IPS-15b (cell line): ENCODE measurements around the gene ZMIZ1.

Source experiments
- H3K27me3 ChIP-seq: one replicate; pipeline ENCODE4 v1.6.1; 2013; ENCODE audit warnings: low read length; ENCODE audit not compliant: control insufficient read depth, insufficient read depth
- H3K36me3 ChIP-seq: one replicate; pipeline ENCODE4 v1.6.1; 2013; ENCODE audit warnings: low read length; ENCODE audit not compliant: control insufficient read depth, insufficient read depth
- H3K4me1 ChIP-seq: one replicate; pipeline ENCODE4 v1.6.1; 2013; ENCODE audit warnings: mild to moderate bottlenecking, low read length; ENCODE audit not compliant: control insufficient read depth, insufficient read depth
- H3K4me3 ChIP-seq: one replicate; pipeline ENCODE4 v1.5.1; 2013; ENCODE audit warnings: low read depth, low read length
- H3K9ac ChIP-seq: one replicate; pipeline ENCODE4 v1.6.1; 2013; ENCODE audit warnings: low read depth, mild to moderate bottlenecking, low read length
- H3K9me3 ChIP-seq: one replicate; pipeline ENCODE4 v1.6.1; 2013; ENCODE audit warnings: mild to moderate bottlenecking, low read length; ENCODE audit not compliant: control insufficient read depth, insufficient read depth

The ZMIZ1 gene

GRCh38 chr10:79246606-79247275, 178.0 kb downstream of the ZMIZ1 start:
- Histone ChIP-seq H3K36me3 (peaks cover 5% of the 10 kb centered on the region), H3K9me3 (no peaks in the 10 kb centered on the region), H3K9ac (no peak overlapping the region), H3K4me3 (no peak overlapping the region), H3K4me1 (no peaks in the 10 kb centered on the region), H3K27me3 (peaks cover 13% of the 10 kb centered on the region)

DNA sequence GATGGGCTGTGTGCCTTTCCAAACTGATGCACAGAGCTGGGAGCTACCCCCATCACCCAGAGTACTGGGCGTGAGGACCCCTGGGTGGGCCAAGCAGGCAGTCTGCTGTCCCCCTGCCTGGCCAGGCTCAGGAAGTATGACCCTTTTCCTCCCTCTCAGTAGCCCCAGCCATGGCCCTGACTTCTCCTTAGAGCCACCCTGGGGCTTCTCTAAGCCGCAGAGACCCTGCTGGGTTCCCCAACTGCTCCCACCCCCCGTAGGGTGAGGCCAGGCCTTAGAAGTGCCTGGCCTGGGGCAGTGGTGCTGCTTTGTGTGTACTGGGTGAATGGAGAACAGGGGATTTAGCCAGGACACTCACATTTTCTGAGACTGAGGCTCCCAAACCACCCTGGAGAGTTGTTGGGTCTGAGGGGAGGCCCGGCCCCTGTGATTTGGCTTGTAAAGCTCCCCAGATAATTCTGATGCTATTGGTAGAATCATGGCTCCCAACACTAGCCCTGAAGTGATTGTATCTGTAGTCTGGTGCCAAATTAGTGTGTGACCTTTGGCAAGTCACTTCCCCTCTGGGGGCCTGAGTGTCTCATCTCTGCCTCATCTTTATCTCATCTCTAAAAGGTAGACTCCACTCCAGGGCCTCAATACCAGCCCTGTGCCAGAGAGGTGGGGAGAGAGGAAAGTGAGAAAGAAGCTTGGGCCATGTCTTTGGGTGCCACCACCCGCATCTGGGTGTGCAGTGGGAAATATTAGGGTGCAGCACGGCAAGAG, 178.8 kb downstream of the ZMIZ1 start:
- Histone ChIP-seq H3K36me3 (peaks cover 5% of the 10 kb centered on the region), H3K27me3 (peaks cover 13% of the 10 kb centered on the region), H3K4me3 (no peak overlapping the region), H3K9me3 (no peaks in the 10 kb centered on the region), H3K4me1 (no peaks in the 10 kb centered on the region), H3K9ac (no peak overlapping the region)

- H3K9ac ChIP-seq = no peak overlapping the region
- H3K36me3 ChIP-seq = peaks cover 5% of the 10 kb centered on the region
- no peaks in the 10 kb centered on the region for H3K4me1 ChIP-seq
- peaks cover 13% of the 10 kb centered on the region for H3K27me3 ChIP-seq
- H3K4me3 ChIP-seq = no peak overlapping the region
- no peaks in the 10 kb centered on the region for H3K9me3 ChIP-seq
Observed at GRCh38 chr10:79248341-79249185, 179.8 kb downstream of the ZMIZ1 start.

DNA sequence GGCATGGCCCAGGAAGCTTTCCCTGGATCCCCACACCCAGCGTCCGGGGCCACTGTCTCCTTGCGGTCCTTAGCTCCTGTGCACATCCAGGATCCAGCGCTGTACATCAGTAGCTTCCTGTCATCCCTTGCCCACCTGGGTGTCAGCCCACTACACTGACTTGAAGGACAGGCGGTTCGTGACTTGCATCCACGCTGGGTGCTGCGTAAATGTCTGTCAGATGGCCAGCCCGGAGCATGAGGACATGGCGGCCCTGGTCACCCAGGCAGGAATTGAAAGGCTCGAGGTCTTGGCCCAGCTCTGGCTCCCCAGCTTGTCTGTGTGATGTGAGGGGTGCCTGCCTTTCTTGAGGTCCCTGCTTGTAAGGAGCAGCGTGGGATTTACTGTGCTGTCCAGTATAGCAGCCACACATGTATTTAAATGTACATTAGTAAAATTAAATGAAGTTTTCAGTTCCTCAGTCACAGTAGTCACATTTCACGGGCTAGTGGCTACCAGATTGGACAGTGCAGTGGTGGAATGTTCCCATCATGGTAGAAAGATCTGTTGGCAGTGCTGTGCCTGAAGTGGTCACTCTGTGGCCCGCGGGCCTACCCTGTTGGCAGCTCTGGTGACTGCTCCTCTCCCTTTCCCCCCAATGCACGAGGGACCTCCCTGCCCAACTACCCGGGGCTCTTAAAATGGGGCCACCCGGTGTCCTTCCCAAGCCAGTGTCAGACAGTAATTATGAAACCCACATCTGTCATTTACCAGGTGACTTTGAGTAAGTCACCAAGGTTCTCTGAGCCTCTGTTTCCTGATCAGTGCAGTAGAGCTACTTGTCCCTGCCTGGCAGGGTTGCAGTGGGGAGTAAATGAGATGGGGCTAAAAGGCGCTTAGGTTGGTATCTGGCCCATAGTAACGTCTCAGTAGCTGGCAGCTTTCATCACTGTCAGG, 180.7 kb downstream of the ZMIZ1 start:
- Histone ChIP-seq H3K4me1 (no peaks in the 10 kb centered on the region), H3K4me3 (no peak overlapping the region), H3K9ac (no peak overlapping the region)

DNA sequence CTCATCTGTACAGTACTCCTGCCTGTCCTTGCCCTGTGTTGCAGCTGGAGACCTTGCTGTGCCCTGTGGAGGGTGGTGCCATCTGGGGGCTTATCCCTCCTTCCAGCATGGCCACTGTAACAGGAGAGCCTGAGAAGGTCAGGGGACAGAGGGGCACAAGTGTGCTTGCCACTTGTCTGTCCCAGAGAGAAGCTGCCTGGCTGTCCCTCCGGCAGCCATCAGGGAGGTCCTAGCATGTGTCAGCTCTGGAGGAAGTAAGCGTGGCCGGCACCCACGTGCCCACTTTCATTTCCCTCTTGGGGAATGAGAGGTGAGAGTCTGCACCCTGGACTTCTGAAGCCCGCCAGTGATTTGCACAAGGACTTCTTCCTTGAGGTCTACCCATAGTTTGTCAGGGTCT, 181.5 kb downstream of the ZMIZ1 start:
- Histone ChIP-seq H3K27me3 (no peaks in the 10 kb centered on the region), H3K4me1 (no peaks in the 10 kb centered on the region), H3K9ac (no peak overlapping the region), H3K4me3 (no peak overlapping the region), H3K36me3 (peaks cover 5% of the 10 kb centered on the region), H3K9me3 (no peaks in the 10 kb centered on the region)

More for the DNA sequence above, 180.7 kb downstream of the ZMIZ1 start:
- H3K27me3 ChIP-seq = peaks cover 5% of the 10 kb centered on the region
- peaks cover 5% of the 10 kb centered on the region for H3K36me3 ChIP-seq
- H3K9me3 ChIP-seq = no peaks in the 10 kb centered on the region

- Histone ChIP-seq H3K9ac (no peak overlapping the region), H3K36me3 (peaks cover 9% of the 10 kb centered on the region), H3K27me3 (no peaks in the 10 kb centered on the region), H3K4me1 (no peaks in the 10 kb centered on the region), H3K4me3 (no peak overlapping the region), H3K9me3 (no peaks in the 10 kb centered on the region)
Observed at GRCh38 chr10:79252450-79252849, 183.7 kb downstream of the ZMIZ1 start.

DNA sequence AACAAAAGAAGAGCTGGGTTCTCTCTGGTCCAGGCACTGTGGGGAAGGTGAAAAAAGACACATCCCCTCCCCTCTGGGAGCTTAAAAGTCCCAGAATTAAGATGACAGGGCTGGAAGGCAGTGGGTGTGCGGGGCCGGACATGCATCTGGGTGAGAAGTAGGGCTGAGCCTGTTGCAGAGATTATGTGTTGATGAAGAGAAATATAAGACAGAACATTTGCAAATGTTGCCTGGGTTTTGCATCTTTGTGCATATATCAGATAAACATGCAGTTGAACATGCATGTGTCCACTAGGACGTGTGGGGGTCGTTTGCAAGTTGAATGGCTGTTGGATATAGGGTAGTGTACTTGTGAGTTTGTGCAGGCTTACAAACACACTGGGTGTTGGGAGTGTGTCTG, 184.2 kb downstream of the ZMIZ1 start:
- no peaks in the 10 kb centered on the region for H3K27me3 ChIP-seq
- no peak overlapping the region for H3K9ac ChIP-seq
- no peaks in the 10 kb centered on the region for H3K4me1 ChIP-seq
- no peaks in the 10 kb centered on the region for H3K9me3 ChIP-seq
- peaks cover 11% of the 10 kb centered on the region for H3K36me3 ChIP-seq
- no peak overlapping the region for H3K4me3 ChIP-seq

- H3K4me1 ChIP-seq = no peaks in the 10 kb centered on the region
- H3K27me3 ChIP-seq = no peaks in the 10 kb centered on the region
- peaks cover 11% of the 10 kb centered on the region for H3K36me3 ChIP-seq
- no peak overlapping the region for H3K4me3 ChIP-seq
- H3K9me3 ChIP-seq = no peaks in the 10 kb centered on the region
- no peak overlapping the region for H3K9ac ChIP-seq
Observed at GRCh38 chr10:79253704-79254103, 184.9 kb downstream of the ZMIZ1 start.

GRCh38 chr10:79254333-79255006, 185.7 kb downstream of the ZMIZ1 start:
- peaks cover 11% of the 10 kb centered on the region for H3K36me3 ChIP-seq
- no peaks in the 10 kb centered on the region for H3K27me3 ChIP-seq
- H3K4me3 ChIP-seq = no peak overlapping the region
- H3K4me1 ChIP-seq = no peaks in the 10 kb centered on the region
- no peaks in the 10 kb centered on the region for H3K9me3 ChIP-seq
- H3K9ac ChIP-seq = no peak overlapping the region

- Histone ChIP-seq H3K4me1 (no peaks in the 10 kb centered on the region), H3K4me3 (no peak overlapping the region), H3K9ac (no peak overlapping the region), H3K36me3 (peaks cover 11% of the 10 kb centered on the region), H3K9me3 (no peaks in the 10 kb centered on the region), H3K27me3 (no peaks in the 10 kb centered on the region)
Observed at GRCh38 chr10:79255007-79255507, 186.3 kb downstream of the ZMIZ1 start.
